IMR-90 (cell line): ENCODE measurements around the gene NEK11.

ENCODE experiments used
- BHLHE40 ChIP-seq: fragments of 150-350 bp; IDR thresholded peaks from 2 replicates; pipeline ENCODE4 v1.6.1; 2016; ENCODE audit warnings: mild to moderate bottlenecking, low read depth, low read length
- CEBPB ChIP-seq: IDR thresholded peaks from 2 replicates; pipeline ENCODE4 v1.6.1; 2012; ENCODE audit warnings: low read depth, low read length, improper control_type of control experiment
- CHD1 ChIP-seq: IDR thresholded peaks from 2 replicates; pipeline ENCODE4 v1.6.1; 2012; ENCODE audit warnings: low read depth, low read length, improper control_type of control experiment
- FOS ChIP-seq: fragments of 150-350 bp; IDR thresholded peaks from 2 replicates; pipeline ENCODE4 v1.6.1; 2016; ENCODE audit warnings: low read depth, low read length
- MAFK ChIP-seq: IDR thresholded peaks from 2 replicates; pipeline ENCODE4 v1.6.1; 2012; ENCODE audit warnings: low read depth, low read length, improper control_type of control experiment
- MAZ ChIP-seq: IDR thresholded peaks from 2 replicates; pipeline ENCODE4 v1.6.1; 2012; ENCODE audit warnings: low read depth, mild to moderate bottlenecking, low read length, improper control_type of control experiment, moderate library complexity, borderline replicate concordance
- MXI1 ChIP-seq: IDR thresholded peaks from 2 replicates; pipeline ENCODE4 v1.6.1; 2012; ENCODE audit warnings: low read depth, mild to moderate bottlenecking, low read length, moderate library complexity, borderline replicate concordance
- POLR2A ChIP-seq: IDR thresholded peaks from 2 replicates; pipeline ENCODE4 v1.6.1; 2012; ENCODE audit warnings: mild to moderate bottlenecking, low read depth, low read length
- RAD21 ChIP-seq: IDR thresholded peaks from 2 replicates; pipeline ENCODE4 v1.6.1; 2012; ENCODE audit warnings: low read length, improper control_type of control experiment
- RFX5 ChIP-seq: IDR thresholded peaks from 2 replicates; pipeline ENCODE4 v1.8.0; 2012; ENCODE audit warnings: low read depth, mild to moderate bottlenecking, low read length, moderate library complexity
- TF ChIP-seq, protein P1 (sequence below): conservative IDR thresholded peaks from 2 replicates; pipeline ENCODE4 v1.5.1; 2012; ENCODE audit warnings: mild to moderate bottlenecking, low read depth, low read length, improper control_type of control experiment
- TF ChIP-seq, protein P2 (sequence below): fragments of 150-350 bp; IDR thresholded peaks from 2 replicates; pipeline ENCODE4 v1.6.1; 2017; ENCODE audit warnings: mild to moderate bottlenecking, antibody characterized with exemption, low read length, low read depth
- TF ChIP-seq, protein P3 (sequence below): fragments of 150-350 bp; IDR thresholded peaks from 2 replicates; pipeline ENCODE4 v1.6.1; 2016; ENCODE audit warnings: low read depth, mild to moderate bottlenecking, low read length, moderate library complexity, borderline replicate concordance

DNA sequence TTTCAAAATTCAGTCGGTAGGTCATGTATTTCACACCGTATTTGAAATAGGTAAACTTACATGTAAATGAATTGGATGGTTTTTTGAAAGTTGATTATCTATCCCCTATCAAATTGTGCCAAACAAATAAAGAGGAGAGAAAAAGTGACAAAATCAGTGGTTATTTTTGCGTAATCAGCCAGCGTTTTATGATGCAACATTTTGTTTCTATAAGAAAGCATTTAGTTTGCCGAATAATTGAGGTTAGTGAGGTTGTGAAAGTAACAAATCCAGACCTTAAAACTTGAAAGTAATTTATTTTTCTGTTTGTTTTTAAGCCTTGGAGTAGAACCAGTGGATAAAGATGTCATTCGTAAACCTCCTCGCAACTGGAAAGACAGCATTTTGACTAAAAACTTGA is 29.4 kb upstream of the NEK11 start:
- TF ChIP-seq, protein P1, sequence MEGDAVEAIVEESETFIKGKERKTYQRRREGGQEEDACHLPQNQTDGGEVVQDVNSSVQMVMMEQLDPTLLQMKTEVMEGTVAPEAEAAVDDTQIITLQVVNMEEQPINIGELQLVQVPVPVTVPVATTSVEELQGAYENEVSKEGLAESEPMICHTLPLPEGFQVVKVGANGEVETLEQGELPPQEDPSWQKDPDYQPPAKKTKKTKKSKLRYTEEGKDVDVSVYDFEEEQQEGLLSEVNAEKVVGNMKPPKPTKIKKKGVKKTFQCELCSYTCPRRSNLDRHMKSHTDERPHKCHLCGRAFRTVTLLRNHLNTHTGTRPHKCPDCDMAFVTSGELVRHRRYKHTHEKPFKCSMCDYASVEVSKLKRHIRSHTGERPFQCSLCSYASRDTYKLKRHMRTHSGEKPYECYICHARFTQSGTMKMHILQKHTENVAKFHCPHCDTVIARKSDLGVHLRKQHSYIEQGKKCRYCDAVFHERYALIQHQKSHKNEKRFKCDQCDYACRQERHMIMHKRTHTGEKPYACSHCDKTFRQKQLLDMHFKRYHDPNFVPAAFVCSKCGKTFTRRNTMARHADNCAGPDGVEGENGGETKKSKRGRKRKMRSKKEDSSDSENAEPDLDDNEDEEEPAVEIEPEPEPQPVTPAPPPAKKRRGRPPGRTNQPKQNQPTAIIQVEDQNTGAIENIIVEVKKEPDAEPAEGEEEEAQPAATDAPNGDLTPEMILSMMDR = no peak
- TF ChIP-seq RAD21 (no peak), CEBPB (peak; percentile 82), POLR2A (no peak), RFX5 (no peak), MXI1 (no peak), BHLHE40 (no peak), MAFK (no peak), FOS (no peak), CHD1 (no peak), MAZ (no peak)
- TF ChIP-seq, protein P2, sequence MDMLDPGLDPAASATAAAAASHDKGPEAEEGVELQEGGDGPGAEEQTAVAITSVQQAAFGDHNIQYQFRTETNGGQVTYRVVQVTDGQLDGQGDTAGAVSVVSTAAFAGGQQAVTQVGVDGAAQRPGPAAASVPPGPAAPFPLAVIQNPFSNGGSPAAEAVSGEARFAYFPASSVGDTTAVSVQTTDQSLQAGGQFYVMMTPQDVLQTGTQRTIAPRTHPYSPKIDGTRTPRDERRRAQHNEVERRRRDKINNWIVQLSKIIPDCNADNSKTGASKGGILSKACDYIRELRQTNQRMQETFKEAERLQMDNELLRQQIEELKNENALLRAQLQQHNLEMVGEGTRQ = no peak
- TF ChIP-seq, protein P3, sequence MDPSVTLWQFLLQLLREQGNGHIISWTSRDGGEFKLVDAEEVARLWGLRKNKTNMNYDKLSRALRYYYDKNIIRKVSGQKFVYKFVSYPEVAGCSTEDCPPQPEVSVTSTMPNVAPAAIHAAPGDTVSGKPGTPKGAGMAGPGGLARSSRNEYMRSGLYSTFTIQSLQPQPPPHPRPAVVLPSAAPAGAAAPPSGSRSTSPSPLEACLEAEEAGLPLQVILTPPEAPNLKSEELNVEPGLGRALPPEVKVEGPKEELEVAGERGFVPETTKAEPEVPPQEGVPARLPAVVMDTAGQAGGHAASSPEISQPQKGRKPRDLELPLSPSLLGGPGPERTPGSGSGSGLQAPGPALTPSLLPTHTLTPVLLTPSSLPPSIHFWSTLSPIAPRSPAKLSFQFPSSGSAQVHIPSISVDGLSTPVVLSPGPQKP = no peak
